HepG2 (cell line): ENCODE data around the gene NNMT. TPM values are rescaled to one million over a fixed set of nuclear protein-coding genes. Genes with fewer than 3 reads are reported as not detected.

ENCODE experiments used
- AHR ChIP-seq: IDR thresholded peaks from 2 replicates; pipeline ENCODE4 v1.6.1; 2018; ENCODE audit warnings: missing genetic modification reagents, missing compliant biosample characterization
- ARHGAP35 ChIP-seq: sonication (generic); formaldehyde crosslinking; IDR thresholded peaks from 2 replicates; pipeline ENCODE4 v1.9.0; 2022; ENCODE audit warnings: mild to moderate bottlenecking, inconsistent platforms, moderate library complexity, missing genetic modification reagents, borderline replicate concordance
- ATM ChIP-seq: fragments of 450-650 bp; IDR thresholded peaks from 2 replicates; pipeline ENCODE4 v1.7.1; 2017; ENCODE audit warnings: mild to moderate bottlenecking, borderline replicate concordance
- CEBPB ChIP-seq: IDR thresholded peaks from 2 replicates; pipeline ENCODE4 v1.6.1; 2011; ENCODE audit warnings: low read depth, low read length, improper control_type of control experiment, borderline replicate concordance
- CENPT ChIP-seq: sonication (generic); formaldehyde crosslinking; IDR thresholded peaks from 2 replicates; pipeline ENCODE4 v1.8.0; 2022; ENCODE audit warnings: low read depth, mild to moderate bottlenecking, moderate library complexity, missing genetic modification reagents
- FOXC1 ChIP-seq: sonication (generic); formaldehyde crosslinking; IDR thresholded peaks from 2 replicates; pipeline ENCODE4 v1.8.0; 2022; ENCODE audit warnings: mild to moderate bottlenecking, missing genetic modification reagents, borderline replicate concordance
- FOXO1 ChIP-seq: sonication (generic); formaldehyde crosslinking; IDR thresholded peaks from 2 replicates; pipeline ENCODE4 v1.4.0; 2020; ENCODE audit warnings: missing genetic modification reagents
- HHEX ChIP-seq: IDR thresholded peaks from 2 replicates; pipeline ENCODE4 v1.6.1; 2016; ENCODE audit warnings: control low read depth
- KAT7 ChIP-seq: IDR thresholded peaks from 2 replicates; pipeline ENCODE4 v1.6.1; 2018; ENCODE audit warnings: borderline replicate concordance, missing compliant biosample characterization
- KDM5A ChIP-seq: fragments of 200-600 bp; sonication (generic); IDR thresholded peaks from 2 replicates; pipeline ENCODE4 v1.7.0; 2018; ENCODE audit warnings: antibody characterized with exemption, mild to moderate bottlenecking, low read length, borderline replicate concordance
- NFE2L2 ChIP-seq: fragments of 150-350 bp; IDR thresholded peaks from 2 replicates; pipeline ENCODE4 v1.6.1; 2014; ENCODE audit warnings: low read length
- NONO ChIP-seq, 2 experiments: fragments of 450-650 bp in 1 of 2; sonication (generic) in 1 of 2; formaldehyde crosslinking in 1 of 2; IDR thresholded peaks in 1 of 2; conservative IDR thresholded peaks in 1 of 2; 2 replicates each; pipeline versions ENCODE4 v1.6.1 to v1.8.0; 2017 to 2022; ENCODE audit warnings: mild to moderate bottlenecking in 1 of 2, missing genetic modification reagents in 1 of 2, moderate library complexity in 1 of 2
- REXO4 ChIP-seq: sonication (generic); formaldehyde crosslinking; IDR thresholded peaks from 2 replicates; pipeline ENCODE4 v1.8.0; 2022; ENCODE audit warnings: missing genetic modification reagents, mild to moderate bottlenecking, borderline replicate concordance
- SIN3A ChIP-seq: IDR thresholded peaks from 2 replicates; pipeline ENCODE4 v1.6.1; 2011; ENCODE audit warnings: low read depth, mild to moderate bottlenecking, control low read depth, low read length, borderline replicate concordance
- SMYD3 ChIP-seq: sonication (generic); formaldehyde crosslinking; IDR thresholded peaks from 2 replicates; pipeline ENCODE4 v1.8.1; 2023; ENCODE audit warnings: mild to moderate bottlenecking, missing genetic modification reagents
- THAP11 ChIP-seq: IDR thresholded peaks from 2 replicates; pipeline ENCODE4 v1.6.1; 2016; ENCODE audit warnings: missing biosample characterization, missing genetic modification reagents
- ZNF12 ChIP-seq: sonication (generic); formaldehyde crosslinking; IDR thresholded peaks from 2 replicates; pipeline ENCODE4 v1.5.0; 2020; ENCODE audit warnings: missing genetic modification reagents
- ZNF446 ChIP-seq: sonication (generic); formaldehyde crosslinking; IDR thresholded peaks from 2 replicates; pipeline ENCODE4 v1.5.0; 2020; ENCODE audit warnings: mild to moderate bottlenecking, missing genetic modification reagents
- ZNF549 ChIP-seq: sonication (generic); formaldehyde crosslinking; IDR thresholded peaks from 2 replicates; pipeline ENCODE4 v1.5.0; 2020; ENCODE audit warnings: missing genetic modification reagents
- ZNF720 ChIP-seq: sonication (generic); formaldehyde crosslinking; IDR thresholded peaks from 2 replicates; pipeline ENCODE4 v1.4.0; 2020; ENCODE audit warnings: missing genetic modification reagents
- ZNF724P ChIP-seq: sonication (generic); formaldehyde crosslinking; IDR thresholded peaks from 2 replicates; pipeline ENCODE4 v1.8.0; 2022; ENCODE audit warnings: missing genetic modification reagents, borderline replicate concordance
- ZSCAN30 ChIP-seq: sonication (generic); formaldehyde crosslinking; IDR thresholded peaks from 2 replicates; pipeline ENCODE4 v1.5.0; 2020; ENCODE audit warnings: mild to moderate bottlenecking, missing genetic modification reagents
- polyA plus RNA-seq, 8 experiments: library from polyadenylated mRNA; depleted of rRNA in 3 of 8; stranded (reverse) in 7 of 8; unstranded in 1 of 8; fragments of >200 nt; fragmentation: Illumina TruSeq in 4 of 8; extraction: Trizol in 4 of 8; gene quantifications; 2 replicates each; pipeline versions ENCODE4 v1.2.1 to v1.2.3, GENCODE V29; 2011 to 2016; ENCODE audit warnings: low read depth in 4 of 8, missing spikeins in 1 of 8, mixed read lengths in 1 of 8; ENCODE audit not compliant: insufficient read depth in 1 of 8
- total RNA-seq, 5 experiments: library from RNA; depleted of rRNA; stranded (reverse); fragments of >200 nt; fragmentation: Illumina TruSeq; extraction: Trizol; gene quantifications; 2 replicates each; pipeline ENCODE4 v1.2.3, GENCODE V29; 2016; ENCODE audit warnings: low read depth in 1 of 5
- TF ChIP-seq, protein P1 (sequence below): sonication (generic); formaldehyde crosslinking; IDR thresholded peaks from 2 replicates; pipeline ENCODE4 v1.5.1; 2020; ENCODE audit warnings: missing genetic modification reagents, mild to moderate bottlenecking, borderline replicate concordance
- TF ChIP-seq, protein P2 (sequence below): sonication (generic); formaldehyde crosslinking; IDR thresholded peaks from 2 replicates; pipeline ENCODE4 v1.4.0; 2020; ENCODE audit warnings: missing genetic modification reagents, borderline replicate concordance

The NNMT gene
- total and polyA plus RNA-seq, 2 of the 13 experiments (the other 11 are each of a cell fraction or from before 2014, with no cell fraction given): 0.13 TPM; not detected in 1

- TF ChIP-seq SIN3A (no peak), ZNF549 (CRISPR knock-in tag) (no peak), ZNF12 (CRISPR knock-in tag) (peak; percentile 99), ARHGAP35 (CRISPR knock-in tag) (no peak), CEBPB (no peak), REXO4 (CRISPR knock-in tag) (no peak), CENPT (no peak), HHEX (CRISPR knock-in tag) (peak; percentile 99), THAP11 (CRISPR knock-in tag) (peak; percentile 47; the same call in 1 of the 2 replicates), FOXO1 (CRISPR knock-in tag) (no peak; the same call in 1 of the 2 replicates), NFE2L2 (peak; percentile 40), SMYD3 (CRISPR knock-in tag) (no peak), ZSCAN30 (CRISPR knock-in tag) (no peak), AHR (CRISPR knock-in tag) (no peak), ZNF720 (CRISPR knock-in tag) (no peak), KAT7 (no peak), NONO (IDR thresholded peaks at IDR 0.05) (no peak), NONO (CRISPR knock-in tag; conservative IDR thresholded peaks at IDR 0.05) (no peak), KDM5A (no peak), ATM (no peak), FOXC1 (no peak), ZNF724P (CRISPR knock-in tag) (no peak), ZNF446 (CRISPR knock-in tag) (no peak)
- TF ChIP-seq, protein P1, sequence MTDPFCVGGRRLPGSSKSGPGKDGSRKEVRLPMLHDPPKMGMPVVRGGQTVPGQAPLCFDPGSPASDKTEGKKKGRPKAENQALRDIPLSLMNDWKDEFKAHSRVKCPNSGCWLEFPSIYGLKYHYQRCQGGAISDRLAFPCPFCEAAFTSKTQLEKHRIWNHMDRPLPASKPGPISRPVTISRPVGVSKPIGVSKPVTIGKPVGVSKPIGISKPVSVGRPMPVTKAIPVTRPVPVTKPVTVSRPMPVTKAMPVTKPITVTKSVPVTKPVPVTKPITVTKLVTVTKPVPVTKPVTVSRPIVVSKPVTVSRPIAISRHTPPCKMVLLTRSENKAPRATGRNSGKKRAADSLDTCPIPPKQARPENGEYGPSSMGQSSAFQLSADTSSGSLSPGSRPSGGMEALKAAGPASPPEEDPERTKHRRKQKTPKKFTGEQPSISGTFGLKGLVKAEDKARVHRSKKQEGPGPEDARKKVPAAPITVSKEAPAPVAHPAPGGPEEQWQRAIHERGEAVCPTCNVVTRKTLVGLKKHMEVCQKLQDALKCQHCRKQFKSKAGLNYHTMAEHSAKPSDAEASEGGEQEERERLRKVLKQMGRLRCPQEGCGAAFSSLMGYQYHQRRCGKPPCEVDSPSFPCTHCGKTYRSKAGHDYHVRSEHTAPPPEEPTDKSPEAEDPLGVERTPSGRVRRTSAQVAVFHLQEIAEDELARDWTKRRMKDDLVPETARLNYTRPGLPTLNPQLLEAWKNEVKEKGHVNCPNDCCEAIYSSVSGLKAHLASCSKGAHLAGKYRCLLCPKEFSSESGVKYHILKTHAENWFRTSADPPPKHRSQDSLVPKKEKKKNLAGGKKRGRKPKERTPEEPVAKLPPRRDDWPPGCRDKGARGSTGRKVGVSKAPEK (CRISPR knock-in tag): no peak
- TF ChIP-seq, protein P2, sequence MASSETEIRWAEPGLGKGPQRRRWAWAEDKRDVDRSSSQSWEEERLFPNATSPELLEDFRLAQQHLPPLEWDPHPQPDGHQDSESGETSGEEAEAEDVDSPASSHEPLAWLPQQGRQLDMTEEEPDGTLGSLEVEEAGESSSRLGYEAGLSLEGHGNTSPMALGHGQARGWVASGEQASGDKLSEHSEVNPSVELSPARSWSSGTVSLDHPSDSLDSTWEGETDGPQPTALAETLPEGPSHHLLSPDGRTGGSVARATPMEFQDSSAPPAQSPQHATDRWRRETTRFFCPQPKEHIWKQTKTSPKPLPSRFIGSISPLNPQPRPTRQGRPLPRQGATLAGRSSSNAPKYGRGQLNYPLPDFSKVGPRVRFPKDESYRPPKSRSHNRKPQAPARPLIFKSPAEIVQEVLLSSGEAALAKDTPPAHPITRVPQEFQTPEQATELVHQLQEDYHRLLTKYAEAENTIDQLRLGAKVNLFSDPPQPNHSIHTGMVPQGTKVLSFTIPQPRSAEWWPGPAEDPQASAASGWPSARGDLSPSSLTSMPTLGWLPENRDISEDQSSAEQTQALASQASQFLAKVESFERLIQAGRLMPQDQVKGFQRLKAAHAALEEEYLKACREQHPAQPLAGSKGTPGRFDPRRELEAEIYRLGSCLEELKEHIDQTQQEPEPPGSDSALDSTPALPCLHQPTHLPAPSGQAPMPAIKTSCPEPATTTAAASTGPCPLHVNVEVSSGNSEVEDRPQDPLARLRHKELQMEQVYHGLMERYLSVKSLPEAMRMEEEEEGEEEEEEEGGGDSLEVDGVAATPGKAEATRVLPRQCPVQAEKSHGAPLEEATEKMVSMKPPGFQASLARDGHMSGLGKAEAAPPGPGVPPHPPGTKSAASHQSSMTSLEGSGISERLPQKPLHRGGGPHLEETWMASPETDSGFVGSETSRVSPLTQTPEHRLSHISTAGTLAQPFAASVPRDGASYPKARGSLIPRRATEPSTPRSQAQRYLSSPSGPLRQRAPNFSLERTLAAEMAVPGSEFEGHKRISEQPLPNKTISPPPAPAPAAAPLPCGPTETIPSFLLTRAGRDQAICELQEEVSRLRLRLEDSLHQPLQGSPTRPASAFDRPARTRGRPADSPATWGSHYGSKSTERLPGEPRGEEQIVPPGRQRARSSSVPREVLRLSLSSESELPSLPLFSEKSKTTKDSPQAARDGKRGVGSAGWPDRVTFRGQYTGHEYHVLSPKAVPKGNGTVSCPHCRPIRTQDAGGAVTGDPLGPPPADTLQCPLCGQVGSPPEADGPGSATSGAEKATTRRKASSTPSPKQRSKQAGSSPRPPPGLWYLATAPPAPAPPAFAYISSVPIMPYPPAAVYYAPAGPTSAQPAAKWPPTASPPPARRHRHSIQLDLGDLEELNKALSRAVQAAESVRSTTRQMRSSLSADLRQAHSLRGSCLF (CRISPR knock-in tag): no peak
Observed at GRCh38 chr11:114315749-114316368, 19.7 kb downstream of the NNMT start (continued).
